Lower leg skin (tissue), 4 donors: Measurements from ENCODE around the gene OSBPL5. TPM values are rescaled to one million over a fixed set of nuclear protein-coding genes. Genes with fewer than 3 reads are reported as not detected.

ENCODE experiments used
- DNase-seq, 2 donors: peaks; one replicate each; pipeline ENCODE4 v3.0.0-alpha.2; 2019; ENCODE audit warnings: low spot score in 2 of 2
- H3K4me3 ChIP-seq: fragments of 200-600 bp; sonication (generic); 2 replicates; pipeline ENCODE4 v1.5.1; 2017; ENCODE audit warnings: mild to moderate bottlenecking, low read depth; ENCODE audit not compliant: poor library complexity, severe bottlenecking
- POLR2A ChIP-seq, 2 donors: fragments of 450-650 bp; IDR thresholded peaks; one replicate each; pipeline ENCODE4 v1.6.1; 2016 to 2017; ENCODE audit warnings: antibody characterized with exemption in 2 of 2, mild to moderate bottlenecking in 1 of 2, moderate library complexity in 1 of 2
- WGBS, 2 donors: methylation state at CpG; one replicate each; pipeline ENCODE4 v1.1.5; 2018; 5-methylcytosine and 5-hydroxymethylcytosine counted together
- intact Hi-C: fragments of 100-400 bp; cut with DNase I; formaldehyde crosslinking; loops from one replicate; pipeline ENCODE4 v1.15.0; 2023; ENCODE audit warnings: low total_unique reads
- total RNA-seq, 4 donors: library from RNA; depleted of rRNA; stranded (reverse); fragments of >200 nt; gene quantifications; one replicate each; pipeline ENCODE4 v1.1.0, GENCODE V29; 2016
- TF ChIP-seq, protein P1 (sequence below), 3 donors: fragments of 450-650 bp; IDR thresholded peaks; one replicate each; pipeline ENCODE4 v1.5.1; 2016; ENCODE audit warnings: antibody characterized with exemption in 3 of 3, mild to moderate bottlenecking in 3 of 3, moderate library complexity in 2 of 3

The OSBPL5 gene
- total RNA-seq, 4 donors from 2014 or later, result 39.0 to 77.4 (median 64.2) TPM

DNA sequence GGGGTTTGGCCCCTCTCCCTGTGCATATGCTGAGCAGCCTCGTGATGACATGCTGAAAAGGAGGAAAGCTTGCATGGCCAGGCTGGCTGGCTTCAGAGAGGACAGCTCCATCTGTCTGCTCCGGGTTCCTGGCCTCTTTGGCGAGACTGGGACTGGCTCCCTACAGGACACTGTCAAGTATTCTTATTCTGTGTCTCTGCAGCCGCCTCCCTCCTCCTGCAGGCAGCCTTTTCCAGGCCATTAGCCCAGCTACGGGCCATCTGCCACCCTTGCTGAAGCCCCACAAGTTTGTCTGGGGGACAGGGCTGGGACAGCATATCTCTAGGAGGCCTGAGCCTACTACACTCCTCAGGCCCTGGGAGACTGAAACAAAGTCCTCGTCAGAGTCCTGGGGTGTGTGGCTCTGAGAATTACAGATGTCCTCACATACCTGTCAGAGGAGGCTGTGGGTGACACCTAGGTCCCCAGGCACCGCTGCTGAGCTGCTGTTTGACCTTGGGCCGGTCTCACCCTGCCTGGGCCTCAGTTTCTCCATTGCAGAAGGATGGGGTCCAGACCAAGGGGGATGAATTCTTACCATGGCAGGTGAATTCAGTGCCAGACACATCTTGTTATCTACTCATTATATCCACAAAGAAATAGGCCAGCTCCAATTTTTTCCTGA is 42.5 kb upstream of the OSBPL5 start:
- WGBS, 2 donors, result 81 to 86% methylated on average over 8 of the region's 8 CpGs
- no peak for DNase-seq
- intact Hi-C loops, result no loop called here
- H3K4me3 ChIP-seq, result no peak overlapping the region
- TF ChIP-seq POLR2A (IDR thresholded peaks at IDR 0.05), result no peak
- TF ChIP-seq, protein P1, sequence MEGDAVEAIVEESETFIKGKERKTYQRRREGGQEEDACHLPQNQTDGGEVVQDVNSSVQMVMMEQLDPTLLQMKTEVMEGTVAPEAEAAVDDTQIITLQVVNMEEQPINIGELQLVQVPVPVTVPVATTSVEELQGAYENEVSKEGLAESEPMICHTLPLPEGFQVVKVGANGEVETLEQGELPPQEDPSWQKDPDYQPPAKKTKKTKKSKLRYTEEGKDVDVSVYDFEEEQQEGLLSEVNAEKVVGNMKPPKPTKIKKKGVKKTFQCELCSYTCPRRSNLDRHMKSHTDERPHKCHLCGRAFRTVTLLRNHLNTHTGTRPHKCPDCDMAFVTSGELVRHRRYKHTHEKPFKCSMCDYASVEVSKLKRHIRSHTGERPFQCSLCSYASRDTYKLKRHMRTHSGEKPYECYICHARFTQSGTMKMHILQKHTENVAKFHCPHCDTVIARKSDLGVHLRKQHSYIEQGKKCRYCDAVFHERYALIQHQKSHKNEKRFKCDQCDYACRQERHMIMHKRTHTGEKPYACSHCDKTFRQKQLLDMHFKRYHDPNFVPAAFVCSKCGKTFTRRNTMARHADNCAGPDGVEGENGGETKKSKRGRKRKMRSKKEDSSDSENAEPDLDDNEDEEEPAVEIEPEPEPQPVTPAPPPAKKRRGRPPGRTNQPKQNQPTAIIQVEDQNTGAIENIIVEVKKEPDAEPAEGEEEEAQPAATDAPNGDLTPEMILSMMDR (IDR thresholded peaks at IDR 0.05), result no peak

DNA sequence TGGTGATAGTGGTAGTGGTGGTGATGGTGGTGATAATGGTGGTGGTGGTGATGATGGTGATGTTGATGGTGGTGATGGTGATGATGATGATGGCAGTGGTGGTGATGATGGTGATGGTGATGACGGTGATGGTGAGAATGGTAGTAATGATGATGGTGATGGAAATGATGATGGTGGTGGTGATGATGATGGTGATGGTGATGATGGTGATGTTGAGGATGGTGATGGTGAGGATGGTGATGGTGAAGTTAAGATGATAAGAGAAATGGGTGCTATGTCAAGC is 41.8 kb upstream of the OSBPL5 start:
- no peak for DNase-seq
- H3K4me3 ChIP-seq, result no peak overlapping the region
- TF ChIP-seq POLR2A (IDR thresholded peaks at IDR 0.05), result no peak
- TF ChIP-seq, protein P1 (IDR thresholded peaks at IDR 0.05), result no peak
- 94 to 95% methylated on average over 1 of the region's 1 CpG for WGBS, 2 donors
- intact Hi-C loops, result no loop called here

GRCh38 chr11:3206156-3206921 is 41.2 kb upstream of the OSBPL5 start:
- DNase-seq, result no peak
- TF ChIP-seq POLR2A (IDR thresholded peaks at IDR 0.05), result no peak
- 81 to 85% methylated on average over 8 of the region's 8 CpGs for WGBS, 2 donors
- H3K4me3 ChIP-seq, result no peak overlapping the region
- intact Hi-C loops, result no loop called here

- H3K4me3 ChIP-seq, result no peak overlapping the region
- TF ChIP-seq POLR2A (IDR thresholded peaks at IDR 0.05), result no peak
- TF ChIP-seq, protein P1 (IDR thresholded peaks at IDR 0.05), result no peak
- intact Hi-C loops, result no loop called here
- no peak for DNase-seq
- 54 to 59% methylated on average over 16 of the region's 16 CpGs for WGBS, 2 donors
These were observed 40.4 kb upstream of the OSBPL5 start for GRCh38 chr11:3205261-3206155.

- intact Hi-C loops, result no loop called here
- H3K4me3 ChIP-seq, result no peak overlapping the region
- DNase-seq, result no peak
- TF ChIP-seq POLR2A (IDR thresholded peaks at IDR 0.05), result no peak
- TF ChIP-seq, protein P1 (IDR thresholded peaks at IDR 0.05), result no peak
- WGBS, 2 donors, result 80 to 86% methylated on average over 19 to 20 of the region's 24 CpGs
These were observed 39.3 kb upstream of the OSBPL5 start for GRCh38 chr11:3204141-3205015.
